ENCODE results near the gene HAPLN3. TPM values are rescaled to one million over a fixed set of nuclear protein-coding genes. Genes with fewer than 3 reads are reported as not detected.

Gene HAPLN3
- total RNA-seq, 1 experiment from 2014 or later, result 42.4 TPM

DNA sequence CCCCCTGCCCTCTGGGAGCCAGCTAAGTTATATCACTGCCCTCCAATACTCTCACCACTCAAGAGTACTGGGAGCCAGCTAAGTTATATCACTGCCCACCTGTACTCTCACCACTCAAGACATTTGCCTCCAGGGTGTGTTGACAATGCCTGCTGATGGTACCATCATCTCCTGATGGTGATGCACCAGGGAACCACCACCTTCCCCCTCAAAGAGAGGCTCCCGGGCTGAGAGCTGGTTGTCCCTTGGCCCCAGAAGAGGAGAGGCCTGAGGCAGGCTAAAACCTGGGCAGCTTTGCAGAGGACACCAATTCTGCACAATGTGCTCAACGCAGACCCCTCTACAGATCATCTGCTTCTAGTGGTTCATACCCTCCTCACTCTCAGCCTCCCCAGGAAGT lies 7.5 kb upstream of the HAPLN3 start:
- H3K4me1 Mint-ChIP-seq, result peaks cover 35 to 88% of the 10 kb centered on the region in 2 experiments
- peaks cover 72 to 98% (median 96%) of the 10 kb centered on the region in 3 experiments for H3K36me3 Mint-ChIP-seq (ENCODE audit: insufficient read depth in 1 of 3, low read depth in 3 of 3)

More for the DNA sequence above, 7.5 kb upstream of the HAPLN3 start:
- H2BK15ac ChIP-seq (ENCODE audit: low read depth, low read length), result no peak overlapping the region
- Mint-ChIP-seq H3K9me3 (no peaks in the 10 kb centered on the region), H3K27me3 (ENCODE audit: low read depth) (no peaks in the 10 kb centered on the region; the same call in 1 of the 2 replicates), H3K4me3 (no peak overlapping the region), H3K27ac (peak overlapping the region in 1 of 3 experiments; percentile 84; a peak in 3 of 7 replicates)
- no peak overlapping the region for H3K4me2 ChIP-seq (ENCODE audit: insufficient read depth, insufficient read length, low read length)
- no peak for DNase-seq
- no peaks in the 10 kb centered on the region for H3K79me1 ChIP-seq (ENCODE audit: insufficient read depth, low read depth, low read length, poor library complexity, severe bottlenecking)
- H2BK12ac ChIP-seq (ENCODE audit: insufficient read length, low read depth, low read length), result no peak overlapping the region
- WGBS (ENCODE audit: extremely low coverage, insufficient read length, low lambda C conversion rate), result no CpG with 5 or more reads among the region's 2 CpGs
- H4K91ac ChIP-seq (ENCODE audit: insufficient read length, low read depth, low read length), result no peak overlapping the region
- no peaks in the 10 kb centered on the region for H3K27me3 ChIP-seq (ENCODE audit: insufficient read depth, low read length)
- H3K23me2 ChIP-seq (ENCODE audit: insufficient read length, low read depth, low read length, poor library complexity, severe bottlenecking), result no peaks in the 10 kb centered on the region
- no peak for TF ChIP-seq CTCF (conservative IDR thresholded peaks at IDR 0.05)
- peaks cover 2% of the 10 kb centered on the region; the same call in 1 of the 2 replicates for H3K4me1 ChIP-seq (ENCODE audit: insufficient read depth, low read length)
- H3K9ac ChIP-seq (ENCODE audit: extremely low read depth, insufficient read length, low read length), result no peak overlapping the region
- H4K20me1 ChIP-seq (ENCODE audit: control insufficient read depth, insufficient read depth, insufficient read length), result no peaks in the 10 kb centered on the region
- no peak overlapping the region for H4K5ac ChIP-seq (ENCODE audit: insufficient read length, low read depth, low read length)
- H4K8ac ChIP-seq (replicated peaks; ENCODE audit: insufficient read length, low read depth, low read length), result no peak overlapping the region
- no peak overlapping the region for H3T11ph ChIP-seq (ENCODE audit: low read length)
- no peak overlapping the region for H2BK5ac ChIP-seq (ENCODE audit: insufficient read length, low read length)
- H3K14ac ChIP-seq (ENCODE audit: insufficient read depth, low read length), result no peak overlapping the region
- no peak overlapping the region for H3K56ac ChIP-seq (ENCODE audit: insufficient read length, low read depth, low read length)
- H3K23ac ChIP-seq (ENCODE audit: insufficient read length, low read depth, low read length), result no peak overlapping the region
- no peak overlapping the region for H3K4ac ChIP-seq (ENCODE audit: low read depth, low read length)
- no peak overlapping the region for H2BK20ac ChIP-seq (ENCODE audit: low read depth, low read length, poor library complexity, severe bottlenecking)
- no peak overlapping the region for H2AFZ ChIP-seq (ENCODE audit: low read length)
- no peak overlapping the region for H3K18ac ChIP-seq (ENCODE audit: insufficient read length, low read depth, low read length)
- H3K9me3 ChIP-seq (ENCODE audit: control insufficient read depth, low read depth, low read length), result no peaks in the 10 kb centered on the region
- no peaks in the 10 kb centered on the region for H3K79me2 ChIP-seq (ENCODE audit: insufficient read depth, low read length)
- H2BK120ac ChIP-seq (ENCODE audit: low read depth, low read length, poor library complexity, severe bottlenecking), result no peak overlapping the region
- no peak overlapping the region for H2AK5ac ChIP-seq (ENCODE audit: insufficient read length, low read length)
- H3K27ac ChIP-seq (ENCODE audit: insufficient read length, low read depth, low read length), result no peak overlapping the region
